ENCODE data around the gene PROX1.

Gene PROX1

DNA sequence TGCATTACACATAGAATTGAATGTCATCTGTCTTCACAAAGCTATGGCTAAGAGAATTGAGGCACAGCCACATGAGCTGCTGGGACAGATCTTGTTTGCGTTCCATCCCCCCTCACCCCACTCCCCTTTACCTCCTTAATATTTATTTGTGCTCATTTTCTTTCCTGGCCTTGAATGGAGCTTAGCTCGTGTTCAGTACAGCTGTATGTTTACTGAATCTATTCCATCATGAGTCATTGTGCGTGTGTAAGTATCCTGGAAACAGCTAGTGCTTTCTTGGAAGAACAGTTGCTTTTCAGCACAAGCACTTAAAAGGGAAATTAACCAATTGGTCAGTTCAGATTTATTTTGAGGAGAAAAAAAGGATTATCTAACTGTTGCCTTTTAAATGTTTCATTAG, 14.7 kb downstream of the PROX1 start:
- DNase-seq: no peak

DNA sequence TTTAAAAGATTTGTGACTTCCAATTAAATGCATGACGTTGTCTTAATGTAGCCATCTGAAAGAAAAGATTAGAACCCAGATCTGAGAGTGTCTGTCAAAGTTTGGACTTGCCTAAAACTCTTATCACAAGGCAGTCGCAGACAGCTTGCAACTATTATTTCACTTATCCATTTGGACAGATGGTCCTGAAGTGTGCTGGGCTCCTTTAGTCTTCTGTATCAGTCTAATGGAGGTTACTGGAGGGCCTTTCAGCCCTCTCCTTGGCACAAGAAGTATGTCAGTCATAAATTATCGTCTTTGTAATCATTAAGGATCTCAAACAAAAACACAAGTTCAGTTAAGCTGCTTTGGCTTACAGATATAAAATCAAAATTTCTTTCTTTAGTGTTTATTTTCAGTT, 15.5 kb downstream of the PROX1 start:
- DNase-seq: no peak

GRCh38 chr1:214004014-214004413, 16.2 kb downstream of the PROX1 start:
- DNase-seq: no peak

- DNase-seq: no peak
These were observed 17.0 kb downstream of the PROX1 start for GRCh38 chr1:214004795-214005194.

GRCh38 chr1:214005708-214006107, 17.9 kb downstream of the PROX1 start:
- DNase-seq: no peak

GRCh38 chr1:214006845-214007244, 19.1 kb downstream of the PROX1 start:
- DNase-seq: no peak

GRCh38 chr1:214008347-214008746, 20.6 kb downstream of the PROX1 start:
- DNase-seq: no peak

DNA sequence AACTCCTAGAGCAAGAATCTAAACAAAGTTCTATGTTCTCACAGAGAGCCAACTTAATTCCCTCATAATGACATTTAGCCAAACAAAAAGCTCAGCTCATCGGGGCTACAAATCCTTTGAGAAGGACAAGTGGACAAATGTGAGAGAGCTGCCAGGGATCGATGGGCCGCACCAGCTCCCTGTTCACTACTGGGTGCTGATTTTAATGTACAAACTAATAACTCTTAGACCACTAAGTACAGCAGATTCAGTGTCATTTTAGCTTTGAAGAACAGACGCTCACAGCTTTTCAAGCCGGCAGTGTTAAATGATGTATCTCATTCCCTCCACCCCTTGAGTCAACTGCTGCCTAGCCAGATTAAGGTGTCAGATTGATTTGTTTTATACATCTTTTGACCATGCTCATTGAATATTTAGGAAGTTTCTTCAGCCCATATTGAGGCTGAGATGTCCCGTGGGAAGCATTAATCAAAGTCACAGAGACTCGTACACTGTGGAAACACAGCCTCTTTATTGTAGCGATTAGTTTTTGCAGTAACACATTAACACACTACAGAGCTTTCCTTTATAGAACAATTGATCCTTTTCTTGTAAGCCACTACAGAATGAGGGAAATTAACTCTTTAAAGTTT, 21.1 kb downstream of the PROX1 start:
- DNase-seq: no peak

- no peak for DNase-seq
These were observed 21.8 kb downstream of the PROX1 start for GRCh38 chr1:214009423-214010196.

DNA sequence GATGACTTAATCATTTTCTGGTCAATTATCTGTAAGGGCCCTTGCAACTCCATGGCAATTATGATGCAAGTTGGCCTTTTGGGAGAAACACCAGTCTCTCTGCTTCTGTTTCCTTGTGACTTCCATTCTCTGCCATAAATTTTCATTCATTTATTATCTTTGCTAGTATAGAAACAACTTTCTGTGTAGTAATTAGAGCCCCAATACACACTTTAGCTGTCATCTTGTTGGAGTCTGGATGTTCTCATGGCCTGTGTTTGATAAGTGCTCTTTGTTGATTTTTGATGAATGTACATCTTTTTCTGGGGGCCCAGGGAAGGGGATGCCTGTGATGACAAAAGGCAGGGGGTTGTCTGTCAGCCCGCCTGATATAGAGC, 22.4 kb downstream of the PROX1 start:
- no peak for DNase-seq

GRCh38 chr1:214010717-214011116, 22.9 kb downstream of the PROX1 start:
- no peak for DNase-seq

DNA sequence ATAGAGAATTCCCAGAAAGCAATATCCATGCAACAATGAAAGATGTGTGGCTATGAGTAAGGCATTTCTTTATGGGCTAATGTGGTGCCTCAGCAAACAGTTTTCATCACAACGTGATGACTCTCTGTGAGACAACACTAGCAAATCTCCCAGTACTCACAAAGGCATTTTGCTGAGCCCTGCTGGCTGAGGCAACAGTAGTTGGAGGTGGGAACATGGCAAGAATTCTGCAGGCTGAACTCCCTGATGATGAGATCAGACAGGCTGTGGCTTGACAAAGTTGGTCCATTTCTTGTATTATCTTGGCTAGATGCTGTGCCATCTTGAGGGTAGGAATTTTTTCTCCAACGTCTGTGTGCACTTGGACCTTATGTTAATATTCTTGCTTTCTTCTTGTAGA, 24.6 kb downstream of the PROX1 start:
- DNase-seq: no peak

GRCh38 chr1:214013614-214014377, 26.0 kb downstream of the PROX1 start:
- no peak for DNase-seq

GRCh38 chr1:214014730-214015129, 27.0 kb downstream of the PROX1 start:
- DNase-seq: no peak

DNA sequence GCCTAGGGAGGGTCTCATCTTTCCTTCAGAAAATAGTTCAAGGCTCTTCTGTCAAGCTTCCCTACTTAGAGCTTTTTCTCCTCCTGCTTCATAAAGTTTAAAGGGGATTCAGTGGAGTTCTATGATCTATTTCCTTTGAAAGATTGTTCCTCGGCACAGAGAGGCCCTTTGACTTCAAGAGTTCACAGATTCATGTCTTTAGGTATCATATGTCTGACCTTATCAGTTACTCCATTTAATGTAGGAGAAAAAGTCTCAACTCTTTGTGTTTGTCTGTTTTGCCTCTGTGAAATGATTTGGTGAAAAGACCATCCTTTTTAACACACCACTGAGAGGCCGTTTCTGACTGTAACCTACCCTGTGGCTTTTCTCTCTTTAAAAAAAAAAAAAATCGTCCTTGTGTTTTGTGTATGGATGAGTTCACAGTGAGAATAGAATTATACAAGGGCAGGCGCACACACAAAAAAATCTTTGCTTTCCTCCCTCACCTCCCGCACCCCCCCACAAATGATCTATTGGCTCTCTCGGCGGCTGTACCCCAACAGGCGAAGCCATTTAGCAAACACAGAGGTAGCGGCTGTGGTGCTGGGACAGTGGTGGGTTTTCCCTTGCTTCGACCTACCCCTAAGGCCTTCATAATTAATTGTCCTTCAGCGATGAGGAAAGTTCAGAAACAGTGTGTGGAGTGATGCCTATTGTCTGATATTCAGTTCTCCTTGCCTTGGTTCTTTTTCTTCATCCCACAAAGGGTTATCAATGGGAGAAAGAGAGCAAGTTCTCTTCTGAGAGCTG, 29.6 kb downstream of the PROX1 start:
- no peak for DNase-seq

DNA sequence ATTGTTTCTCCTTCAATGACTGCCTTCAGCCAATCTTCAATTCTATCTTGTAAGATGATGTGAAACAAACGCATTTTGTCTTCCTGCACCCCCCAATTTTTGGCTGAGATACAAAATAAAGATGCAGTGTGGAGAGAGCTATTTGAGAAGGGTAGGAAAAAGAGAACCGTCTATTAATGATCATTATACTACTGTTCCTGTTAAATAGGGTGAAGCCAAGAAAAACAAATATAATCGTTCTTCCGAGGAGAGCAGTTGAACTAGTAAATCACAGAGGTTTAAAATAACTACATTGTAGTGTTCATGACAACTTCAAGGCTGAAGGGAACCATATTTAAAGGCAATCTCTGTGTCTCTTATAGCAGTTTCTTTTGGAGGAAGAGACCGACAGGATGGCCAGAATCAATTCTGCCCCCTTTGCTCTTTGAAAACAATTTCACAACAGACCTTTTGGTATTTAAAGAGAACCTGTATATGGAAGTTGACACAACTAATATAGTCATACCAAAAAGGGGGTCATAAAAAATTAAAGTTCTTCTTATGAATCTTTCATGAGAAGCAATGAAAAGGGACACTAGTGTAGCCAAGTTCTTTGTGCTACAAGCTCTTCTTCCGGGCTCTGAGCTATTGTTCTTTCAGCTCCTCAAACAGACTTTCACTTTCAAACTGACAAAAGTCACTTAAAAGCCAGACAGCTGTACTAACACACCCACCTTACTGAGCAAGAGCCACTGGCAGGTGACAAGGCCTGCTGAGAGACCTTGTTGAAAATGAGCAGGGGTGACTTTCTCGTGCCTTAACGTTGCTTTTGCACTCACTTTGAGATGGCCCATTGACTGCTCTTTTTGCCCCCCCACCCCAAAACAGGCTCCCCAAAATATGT, 30.9 kb downstream of the PROX1 start:
- no peak for DNase-seq

- no peak for DNase-seq
These were observed 31.7 kb downstream of the PROX1 start for GRCh38 chr1:214019499-214019898.

DNA sequence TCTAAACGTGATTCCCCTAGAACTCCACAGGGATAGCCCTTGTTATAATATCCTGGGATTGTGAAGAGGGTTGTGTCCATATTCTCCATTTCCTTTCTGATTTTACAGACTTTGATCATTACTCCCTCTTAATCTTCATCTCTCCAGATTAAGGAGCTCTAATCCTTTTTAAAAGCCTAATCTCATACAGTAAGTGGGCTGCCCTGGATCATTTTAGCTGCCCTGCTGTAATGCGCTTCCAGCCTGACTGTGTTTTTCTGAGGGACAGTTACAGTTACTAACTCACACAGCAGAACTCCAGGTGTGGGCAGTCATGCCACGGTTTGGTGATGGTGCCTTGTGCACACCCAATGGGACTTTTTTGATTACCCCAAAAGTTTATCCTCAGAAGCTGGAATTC, 33.5 kb downstream of the PROX1 start:
- DNase-seq: no peak

DNA sequence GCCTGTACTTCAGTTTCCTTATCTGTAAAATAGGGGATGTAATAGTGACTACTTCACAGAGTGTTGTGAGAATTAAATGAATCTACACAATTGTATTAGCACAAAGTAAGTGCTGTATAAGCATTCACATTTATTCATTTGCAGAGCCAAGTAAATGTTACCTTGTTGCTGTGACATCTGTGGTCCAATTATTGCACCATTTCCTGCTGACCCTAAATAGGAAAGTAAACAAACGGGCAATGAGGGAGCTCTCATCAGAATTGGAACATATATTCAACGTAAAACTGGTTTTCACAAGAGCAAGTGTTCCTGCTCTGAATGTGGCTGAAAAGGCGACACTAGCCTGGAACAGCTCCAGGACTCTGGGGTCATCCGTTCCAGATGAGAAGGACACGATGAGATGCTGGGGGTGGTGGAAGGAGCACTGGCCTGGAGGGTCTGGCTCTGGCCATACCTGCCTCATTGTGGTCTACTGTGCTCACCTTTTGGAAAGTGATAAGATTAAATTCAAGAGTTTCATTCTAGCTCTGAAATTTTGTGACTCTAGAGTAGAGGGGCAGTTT, 34.5 kb downstream of the PROX1 start:
- DNase-seq: no peak

DNA sequence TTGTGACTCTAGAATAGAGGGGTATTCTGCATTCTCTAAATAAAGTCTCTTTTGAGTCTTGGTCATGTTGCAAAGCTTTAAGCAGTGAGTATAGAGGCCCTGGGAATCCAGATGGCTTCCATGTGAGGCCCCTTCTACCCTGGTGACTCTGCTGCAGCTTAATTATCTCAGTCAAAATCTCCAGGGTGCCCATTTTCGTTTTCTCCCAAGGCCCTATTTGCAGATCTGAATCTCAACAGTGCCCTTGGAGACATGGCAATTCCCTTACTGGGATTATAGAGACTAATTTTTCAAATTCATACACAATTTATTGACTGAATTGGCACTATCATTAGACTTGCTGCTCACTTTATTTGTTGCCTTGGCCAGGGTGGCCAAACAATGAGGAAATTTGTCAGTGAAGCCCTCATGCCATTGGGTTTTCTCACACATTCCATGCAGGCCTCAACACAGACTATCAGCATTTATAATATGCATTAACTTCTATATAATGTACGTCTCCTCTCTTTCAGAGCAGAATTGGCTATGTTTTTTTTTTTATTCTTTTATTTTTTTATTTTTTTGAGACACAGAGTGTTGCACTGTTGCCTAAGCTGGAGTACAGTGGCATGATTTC, 35.1 kb downstream of the PROX1 start:
- no peak for DNase-seq

DNA sequence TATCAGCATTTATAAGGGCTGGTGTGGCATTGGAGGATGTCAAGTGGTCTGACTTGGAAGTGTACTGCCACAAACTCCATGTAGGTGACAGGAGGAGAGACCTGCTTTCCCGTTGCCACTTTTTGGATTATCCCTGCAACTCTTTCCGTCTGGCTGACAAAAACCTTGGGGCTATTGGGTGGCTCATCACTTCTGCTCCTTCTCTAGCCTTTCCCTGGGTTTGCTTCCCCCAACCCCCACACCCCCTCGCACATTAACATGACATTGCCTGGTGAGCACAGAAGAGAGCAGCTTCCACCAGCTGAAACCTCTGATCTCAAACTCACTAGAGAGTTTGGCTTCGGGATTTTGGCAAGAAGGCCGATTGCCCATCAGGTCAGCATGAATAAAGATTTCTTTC, 39.2 kb downstream of the PROX1 start:
- DNase-seq: no peak
